Umbilical cord (tissue), 2 donors: ENCODE measurements around the gene THSD4. TPM values are rescaled to one million over a fixed set of nuclear protein-coding genes. Genes with fewer than 3 reads are reported as not detected.
"Not testable (repeated sequence)": the region's sequence is repeated elsewhere in the genome, so short reads cannot be mapped to it uniquely, and the experiment has no call there.

ENCODE experiments used
- DNase-seq: peaks from one replicate; pipeline ENCODE4 v3.0.0-alpha.2; 2015; ENCODE audit warnings: low spot score
- total RNA-seq: library from RNA; depleted of rRNA; stranded (reverse); fragments of >200 nt; gene quantifications from one replicate; pipeline ENCODE4 v1.2.3, GENCODE V29; 2014; ENCODE audit warnings: low replicate concordance; ENCODE audit not compliant: insufficient read depth

Gene THSD4
- total RNA-seq, 1 donor from 2014 or later, result 9.1 TPM

DNA sequence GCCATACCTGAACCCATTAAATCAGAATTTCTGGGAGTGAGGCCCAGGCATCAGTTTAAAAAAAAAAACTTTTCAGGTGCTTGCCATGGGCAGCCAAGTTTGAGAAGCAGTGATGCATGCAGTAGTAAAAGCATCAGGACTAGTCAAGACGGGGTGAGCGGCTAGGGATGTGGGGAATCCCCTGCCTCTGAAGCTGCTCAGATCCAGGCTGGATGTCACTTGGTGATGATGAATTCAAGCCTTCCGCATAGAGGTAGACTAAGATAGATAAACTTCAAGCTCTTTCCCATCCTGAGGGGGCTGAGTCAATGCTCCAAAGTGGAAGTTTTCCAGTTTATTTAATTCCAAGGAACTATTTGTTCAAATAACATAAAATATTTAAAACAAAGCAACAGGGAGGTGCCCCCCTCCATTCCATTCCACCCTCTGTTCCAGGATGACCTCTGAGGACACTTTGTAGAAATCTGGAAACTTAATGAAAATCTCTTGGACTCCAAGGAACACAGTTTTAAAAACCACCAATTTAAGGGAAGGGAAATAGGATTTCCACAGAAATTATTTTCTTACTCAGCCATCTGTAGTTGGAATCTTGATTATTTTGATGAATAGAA lies 594.6 kb downstream of the THSD4 start:
- no peak for DNase-seq

DNA sequence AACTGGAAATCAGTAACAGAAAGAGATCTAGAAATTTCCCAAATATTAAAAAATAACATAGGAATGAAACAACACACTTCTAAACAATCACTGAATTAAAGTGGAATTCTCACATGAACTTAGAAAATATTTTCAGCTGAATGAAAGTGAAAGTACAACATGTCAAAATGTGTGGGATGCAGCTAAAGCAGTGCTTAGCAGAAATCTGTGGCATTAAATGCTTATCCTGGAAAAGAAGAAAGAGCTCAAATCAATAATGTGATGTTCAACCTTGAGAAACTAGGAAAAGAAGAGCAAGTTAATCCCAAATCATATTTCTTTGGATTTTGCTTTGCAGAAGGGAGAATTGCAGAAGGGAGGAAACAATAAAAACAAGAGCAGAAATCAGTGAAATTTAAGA lies 596.9 kb downstream of the THSD4 start:
- peak; percentile 66 for DNase-seq

DNA sequence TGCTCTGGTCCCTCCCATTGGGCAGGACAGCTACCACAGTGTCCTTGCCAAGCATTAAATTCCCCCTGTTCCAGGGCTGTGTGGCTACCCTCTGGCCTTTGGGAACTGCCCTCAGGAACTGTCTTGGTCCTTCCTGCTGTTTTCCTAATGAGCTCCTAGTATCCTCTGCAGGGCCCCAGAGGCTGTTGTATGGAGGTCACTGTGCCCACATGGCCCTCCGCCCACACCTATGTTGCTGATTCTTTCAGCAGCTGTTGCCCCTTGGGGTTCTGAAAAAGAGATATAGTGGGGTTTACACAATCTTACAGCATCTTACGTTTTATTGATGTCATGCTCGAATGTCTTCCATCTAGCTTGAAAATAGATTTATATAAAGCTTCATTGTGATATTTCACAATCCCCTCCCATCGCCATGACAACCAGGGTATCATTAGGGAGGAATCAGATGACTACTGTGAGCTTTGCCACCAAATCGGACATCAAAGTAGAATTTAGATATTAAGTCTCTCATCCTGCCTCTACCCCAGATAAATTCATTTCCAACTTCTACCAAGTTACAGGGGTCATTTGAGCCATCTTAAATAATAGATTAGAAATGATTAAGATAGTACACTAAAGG lies 598.0 kb downstream of the THSD4 start:
- DNase-seq, result peak; percentile 58

DNA sequence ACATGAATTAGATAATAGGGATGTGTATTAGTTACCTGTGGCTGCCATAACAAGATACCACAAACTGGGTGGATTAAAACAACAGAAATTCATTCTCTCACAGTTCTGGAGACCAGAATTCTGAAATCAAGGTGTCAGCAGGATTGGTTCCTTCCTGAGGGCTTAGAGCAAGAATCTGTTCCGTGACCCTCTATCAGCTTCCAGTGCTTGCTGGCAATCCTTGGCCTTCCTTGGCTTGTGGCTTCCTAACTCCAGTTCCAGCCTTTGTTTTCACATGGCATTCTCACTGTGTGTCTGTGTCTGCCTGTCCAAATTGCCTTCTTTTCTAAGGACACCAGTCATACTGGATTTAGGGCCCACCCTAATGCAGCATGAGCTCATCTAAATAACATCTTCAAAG lies 600.6 kb downstream of the THSD4 start:
- DNase-seq, result no peak

DNA sequence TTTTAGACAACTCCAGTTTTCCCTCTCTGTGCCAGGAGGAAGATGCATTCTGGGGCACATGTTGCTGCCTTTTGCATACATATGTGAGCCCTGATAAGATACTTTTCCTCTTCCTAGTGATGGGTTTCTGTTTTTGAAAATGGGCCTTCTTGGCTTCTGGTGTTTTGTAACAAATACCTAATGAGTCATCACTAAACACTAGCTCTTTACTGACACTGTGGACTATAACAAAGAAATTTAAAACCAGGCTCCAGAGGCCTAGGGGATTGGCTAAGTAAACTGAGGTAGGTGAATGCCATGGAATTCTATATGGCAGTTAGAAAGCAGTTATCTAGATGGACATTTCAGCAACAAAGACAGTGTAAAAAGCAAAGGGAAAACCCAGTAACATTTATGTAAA lies 601.7 kb downstream of the THSD4 start:
- peak; percentile 17 for DNase-seq

DNA sequence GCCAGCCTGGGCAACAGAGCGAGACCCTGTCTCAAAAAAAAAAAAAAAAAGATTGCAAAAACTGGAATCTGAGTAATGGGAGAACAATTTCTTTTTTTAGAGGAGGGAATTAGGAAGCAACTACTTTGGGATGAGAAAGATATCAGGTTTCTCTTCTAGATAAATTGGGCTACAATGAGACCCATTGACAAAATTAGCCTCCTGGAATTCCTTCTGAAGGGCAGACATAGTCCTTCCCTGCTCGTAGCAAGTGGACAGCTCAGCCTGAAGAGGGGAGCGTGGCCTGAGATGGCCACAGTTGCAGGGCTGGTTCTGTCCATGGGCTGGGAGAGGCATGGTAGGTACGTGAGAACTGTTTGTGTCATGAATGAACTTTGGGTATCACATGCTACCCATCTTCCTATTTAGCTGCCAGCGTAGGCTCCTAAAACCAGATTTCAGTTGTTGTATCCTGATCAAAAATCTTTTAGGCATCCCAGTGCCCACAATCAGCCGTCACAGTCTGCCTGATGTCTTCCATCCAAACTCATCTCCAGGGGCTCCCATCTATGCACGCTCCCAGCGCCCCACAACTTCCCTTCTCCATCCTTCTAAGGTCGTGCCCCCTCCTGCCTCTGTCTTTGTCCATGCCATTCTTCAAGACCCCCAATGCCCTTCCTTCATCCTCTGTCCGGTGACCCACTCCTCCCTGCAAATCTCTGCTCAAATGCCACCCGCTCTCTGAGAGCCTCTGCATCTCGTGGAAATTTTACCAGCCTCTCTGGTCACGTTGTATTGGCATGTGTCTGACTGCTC lies 603.0 kb downstream of the THSD4 start:
- DNase-seq, result no peak

DNA sequence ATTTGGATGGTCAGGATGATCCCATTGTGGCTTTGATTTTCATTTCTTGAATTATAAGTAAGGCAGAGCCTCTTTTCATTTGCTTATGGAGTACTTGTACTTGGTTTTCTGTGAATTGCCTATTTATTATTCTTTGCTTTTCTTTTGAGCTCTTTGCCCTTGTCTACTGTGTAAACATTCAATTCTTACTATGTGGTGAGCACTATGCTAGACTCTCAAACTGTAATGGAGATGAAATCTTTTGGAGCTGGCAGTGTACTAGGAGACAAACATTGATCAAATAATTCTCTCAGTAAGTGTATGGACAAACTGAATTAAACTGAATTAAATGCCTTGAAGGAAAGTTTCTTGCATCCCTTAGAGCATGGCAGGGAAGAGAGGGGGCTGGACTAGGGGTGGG lies 608.1 kb downstream of the THSD4 start:
- no peak for DNase-seq

DNA sequence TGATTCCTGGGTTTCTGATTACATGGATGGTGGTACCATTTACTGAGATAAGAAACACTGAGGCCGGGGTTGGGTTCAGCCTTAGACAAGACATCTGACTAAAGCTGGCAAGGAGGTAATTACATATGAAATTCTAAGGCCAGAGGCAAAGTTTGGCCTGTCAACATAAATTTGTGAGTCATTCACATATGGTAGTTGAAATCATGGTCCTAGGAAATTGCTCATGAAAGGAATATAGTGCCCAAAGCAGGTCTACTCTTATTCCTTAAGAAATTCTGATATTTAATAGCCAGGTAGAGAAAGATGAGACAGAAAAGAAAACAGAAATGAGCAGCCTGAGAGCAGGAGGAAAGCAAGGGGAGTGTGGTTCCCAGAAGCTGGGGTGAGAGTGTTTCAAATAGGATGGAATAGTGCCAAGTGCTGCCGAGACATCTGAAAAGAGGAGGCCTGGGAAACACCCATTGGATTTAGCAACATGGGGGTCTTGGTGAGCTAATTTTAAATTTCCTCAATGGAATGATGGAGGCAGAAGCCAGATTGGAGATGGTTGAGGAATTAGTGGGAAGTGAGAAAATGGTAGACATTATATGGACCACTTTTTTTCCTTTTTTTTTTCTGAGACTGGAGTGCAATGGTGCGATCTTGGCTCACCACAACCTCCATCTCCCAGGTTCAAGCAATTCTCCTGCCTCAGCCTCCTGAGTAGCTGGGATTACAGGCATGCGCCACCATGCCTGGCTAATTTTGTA lies 610.1 kb downstream of the THSD4 start:
- DNase-seq, result not testable (repeated sequence)

DNA sequence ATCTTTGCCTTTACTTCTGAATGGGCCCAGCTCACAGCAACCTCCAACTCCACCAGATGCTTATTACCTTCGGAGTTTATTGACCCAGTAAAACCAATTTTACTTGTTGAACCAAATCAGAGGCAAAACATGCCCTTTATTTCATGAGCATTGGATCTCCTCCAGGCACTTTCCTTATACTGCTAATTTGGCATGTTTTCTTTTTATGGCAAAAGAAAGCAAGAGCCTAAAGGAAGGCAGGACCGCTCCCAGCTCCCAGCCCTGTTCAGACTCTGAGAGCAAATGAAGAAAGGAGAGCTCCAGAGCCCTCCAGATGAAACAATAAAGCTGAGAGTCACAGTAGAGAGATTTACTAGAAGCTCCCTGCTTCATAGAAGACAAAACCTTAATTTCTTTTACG lies 613.6 kb downstream of the THSD4 start:
- DNase-seq, result peak; percentile 73

DNA sequence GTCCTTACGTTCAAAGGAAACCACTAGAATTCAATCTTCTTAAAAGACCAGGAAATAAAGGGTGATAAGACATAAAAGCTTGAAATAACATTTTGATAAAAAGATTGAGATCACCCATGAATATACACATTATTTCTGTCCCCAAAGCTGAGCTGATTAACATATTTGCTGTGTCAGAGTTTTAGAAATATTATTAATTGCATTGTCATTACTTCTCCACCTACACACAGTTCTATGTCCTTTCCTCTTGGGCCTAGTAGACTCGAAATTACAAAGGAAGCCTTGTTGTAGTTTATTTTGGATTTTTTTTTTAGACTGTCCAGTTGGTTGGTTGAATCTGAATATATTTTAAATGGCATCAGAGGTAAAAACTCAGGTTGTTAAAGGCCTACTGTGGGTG lies 614.0 kb downstream of the THSD4 start:
- no peak for DNase-seq

DNA sequence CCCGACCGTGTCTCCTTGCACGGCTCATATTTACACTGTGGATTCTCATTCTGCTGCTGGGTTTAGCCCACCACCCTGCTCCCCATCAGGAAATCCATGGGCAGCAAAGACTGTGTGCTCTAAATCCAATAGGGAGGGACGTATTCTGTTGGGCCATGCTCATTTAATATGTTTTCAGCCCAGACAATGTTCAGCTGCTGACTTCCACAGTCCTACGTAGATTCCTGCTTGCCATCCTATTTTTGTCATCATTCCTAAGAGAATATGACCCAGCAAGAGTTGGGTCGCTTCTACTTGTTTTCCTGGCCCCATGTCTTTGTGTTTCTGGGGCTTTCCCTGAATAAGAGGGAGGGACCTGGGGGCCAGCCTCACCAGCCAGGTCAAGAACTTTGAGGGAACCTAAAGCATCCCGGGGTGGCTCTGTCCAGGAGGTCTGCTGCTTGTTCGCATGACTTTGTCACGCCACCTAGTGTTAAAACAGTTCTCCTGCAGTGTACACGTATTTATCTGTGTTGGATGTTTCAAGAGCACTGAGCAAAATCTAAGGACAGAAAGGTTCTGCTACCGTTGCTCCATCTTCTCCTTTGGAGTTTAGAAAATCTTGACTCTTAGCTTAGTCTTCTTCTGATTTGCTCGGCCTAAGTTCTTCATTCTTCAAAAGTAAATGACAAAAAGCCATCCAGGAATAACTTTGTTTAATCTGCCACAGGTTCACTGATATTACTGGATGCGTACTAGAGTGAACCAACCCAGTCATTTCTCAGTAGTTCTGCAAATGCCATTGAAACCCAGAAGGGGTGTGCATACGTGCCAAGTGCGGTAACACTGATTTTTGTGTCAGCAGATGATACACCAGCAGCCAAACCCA lies 615.2 kb downstream of the THSD4 start:
- DNase-seq, result peak; percentile 65

DNA sequence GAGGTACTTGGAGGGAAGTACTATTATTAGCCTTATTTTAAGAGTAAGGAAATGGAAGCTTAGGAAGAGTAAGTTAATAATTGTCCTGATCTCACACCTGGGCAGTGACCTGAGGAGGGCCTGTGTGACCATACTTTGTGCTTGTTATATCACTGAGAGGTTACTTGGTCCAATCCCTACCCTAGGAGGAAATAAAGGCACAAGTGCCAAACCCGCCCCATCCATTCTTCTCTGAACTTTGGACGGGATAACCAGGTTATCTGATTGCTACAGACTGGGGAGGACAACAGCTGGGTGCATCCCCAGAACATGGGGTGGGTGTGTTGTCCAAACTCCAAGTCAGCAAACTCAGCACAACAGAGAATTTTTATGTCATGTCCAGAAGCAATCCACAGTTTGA lies 617.4 kb downstream of the THSD4 start:
- DNase-seq, result no peak

DNA sequence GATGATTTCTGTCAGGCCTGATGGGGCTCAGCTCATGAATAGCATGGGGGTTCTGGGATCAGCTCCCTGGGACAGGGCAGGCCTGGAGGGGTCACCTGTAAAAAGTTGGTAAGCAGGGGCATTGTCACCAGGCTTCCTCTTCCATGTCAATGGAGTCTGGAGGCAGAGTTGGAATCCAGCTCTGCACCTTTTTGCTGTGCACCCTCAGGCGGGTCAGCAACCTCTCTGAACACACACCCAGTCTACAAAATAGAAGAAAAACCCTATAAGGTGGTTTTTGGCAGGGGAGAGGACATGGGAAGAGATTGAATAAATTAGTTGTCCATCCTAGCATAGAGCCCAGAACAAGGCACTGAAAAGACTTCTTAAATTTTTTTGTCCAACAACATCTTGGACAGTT lies 617.9 kb downstream of the THSD4 start:
- no peak for DNase-seq

DNA sequence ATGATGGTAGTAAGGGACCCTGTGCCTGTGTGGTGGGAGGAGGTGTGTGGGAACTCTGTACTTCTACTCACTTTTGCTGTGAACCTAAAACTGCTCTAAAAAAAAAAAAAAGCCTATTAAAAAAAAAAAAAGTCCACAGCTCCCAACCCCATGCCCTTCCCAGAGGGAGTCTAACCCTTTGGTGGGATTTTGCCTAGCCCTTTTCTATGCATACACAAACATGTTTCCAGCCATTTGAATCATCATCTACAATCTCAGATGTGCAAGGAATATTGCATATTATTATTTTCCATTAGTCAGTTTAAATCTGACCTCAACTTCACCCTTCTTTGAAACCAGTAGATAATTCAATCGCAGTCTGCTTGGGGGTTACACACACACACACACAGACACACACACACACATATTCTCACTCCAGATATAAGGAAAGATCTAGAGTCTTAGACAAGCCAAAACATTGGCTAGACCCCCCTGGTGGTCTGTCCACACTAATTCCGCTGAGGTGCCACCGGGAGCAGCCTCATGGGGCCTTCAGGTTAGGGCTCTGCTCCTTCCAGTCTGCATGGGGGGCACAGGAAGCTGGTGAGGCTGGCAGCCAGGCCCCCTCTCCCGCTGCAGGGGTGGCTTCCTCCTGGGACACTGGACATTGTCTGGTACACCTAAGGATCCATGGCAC lies 619.6 kb downstream of the THSD4 start:
- no peak for DNase-seq

DNA sequence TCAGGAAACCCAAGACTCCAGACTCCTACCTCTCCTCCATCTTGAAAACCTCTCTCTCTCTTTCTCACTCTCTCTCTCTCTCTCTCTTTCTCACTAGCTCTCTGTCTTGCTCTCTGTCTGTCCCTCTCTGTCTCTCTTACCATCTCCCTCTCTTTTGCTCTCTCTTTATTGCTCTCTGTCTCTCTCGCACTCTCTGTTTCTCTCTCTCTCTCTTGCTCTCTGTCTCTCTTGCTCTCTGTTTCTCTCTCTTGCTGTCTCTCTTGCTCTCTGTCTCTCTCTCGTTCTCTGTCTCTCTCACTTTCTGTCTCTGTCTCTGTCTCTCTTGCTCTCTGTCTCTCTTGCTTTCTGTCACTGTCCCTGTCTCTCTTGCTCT lies 620.1 kb downstream of the THSD4 start:
- DNase-seq, result no peak

DNA sequence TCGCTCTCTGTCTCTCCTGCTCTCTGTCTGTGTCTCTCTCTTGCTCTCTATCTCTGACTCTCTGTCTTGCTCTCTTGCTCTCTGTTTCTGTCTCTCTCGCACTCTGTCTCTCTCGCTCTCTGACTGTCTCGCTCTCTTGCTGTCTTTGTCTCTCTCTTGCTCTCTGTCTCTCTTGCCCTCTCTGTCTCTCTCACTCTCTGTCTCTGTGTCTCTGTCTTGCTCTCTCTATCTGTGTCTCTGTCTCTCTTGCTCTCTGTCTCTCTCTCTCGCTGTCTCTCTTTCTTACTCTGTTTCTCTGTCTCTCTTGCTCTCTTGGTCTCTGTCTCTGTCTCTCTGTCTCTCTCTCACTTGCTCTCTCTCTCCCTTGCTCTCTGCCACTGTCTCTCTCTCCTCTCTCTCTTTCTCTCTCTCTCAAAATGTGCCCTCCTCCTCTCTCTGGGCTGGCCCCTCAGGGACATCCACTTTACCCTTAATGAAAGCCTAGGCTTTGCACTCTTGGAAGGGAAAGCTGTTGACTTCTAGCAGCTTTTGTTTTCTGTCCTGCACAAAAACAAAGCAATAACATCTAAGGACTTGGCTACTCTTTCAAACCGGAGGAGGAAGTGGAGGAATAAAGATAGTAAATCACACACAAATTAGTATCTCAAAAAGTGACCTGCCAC lies 621.1 kb downstream of the THSD4 start:
- no peak for DNase-seq

DNA sequence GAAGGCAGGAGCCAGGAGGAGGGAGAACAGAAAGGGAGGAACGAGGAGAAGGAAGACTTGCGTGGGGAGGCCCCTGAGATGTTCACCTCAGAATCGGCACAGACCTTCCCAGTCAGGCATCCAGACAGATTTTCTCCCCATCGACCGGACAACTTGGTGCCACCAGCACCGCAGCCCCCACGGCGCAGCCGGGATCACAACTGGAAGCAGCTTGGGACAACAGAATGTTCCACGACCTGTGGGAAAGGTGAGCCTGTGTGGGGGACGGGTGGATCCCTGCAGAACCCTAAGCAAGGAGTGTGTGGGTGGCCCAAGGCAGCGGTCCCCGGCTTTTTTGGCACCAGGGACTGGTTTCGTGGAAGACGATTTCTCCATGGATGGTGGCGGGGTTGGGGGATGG lies 622.5 kb downstream of the THSD4 start:
- no peak for DNase-seq

DNA sequence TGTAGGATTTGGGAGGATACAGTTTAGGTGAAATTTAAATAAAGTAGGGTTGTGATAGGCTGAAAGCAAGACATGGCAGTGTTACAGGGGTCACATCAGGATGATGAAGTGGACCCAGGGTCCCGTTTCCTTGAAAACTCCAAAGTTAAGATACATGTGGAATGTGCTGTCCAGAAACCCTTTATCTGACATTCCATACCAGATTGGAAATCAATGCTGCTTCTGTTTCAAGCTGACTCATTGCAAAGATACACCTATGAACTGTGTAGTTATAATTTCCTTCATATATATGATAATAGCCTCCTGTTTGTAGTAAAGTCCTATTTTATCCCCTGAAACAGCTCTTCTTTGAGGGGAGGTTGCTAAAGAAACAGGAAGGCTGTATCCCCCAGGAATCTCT lies 624.1 kb downstream of the THSD4 start:
- DNase-seq, result no peak

DNA sequence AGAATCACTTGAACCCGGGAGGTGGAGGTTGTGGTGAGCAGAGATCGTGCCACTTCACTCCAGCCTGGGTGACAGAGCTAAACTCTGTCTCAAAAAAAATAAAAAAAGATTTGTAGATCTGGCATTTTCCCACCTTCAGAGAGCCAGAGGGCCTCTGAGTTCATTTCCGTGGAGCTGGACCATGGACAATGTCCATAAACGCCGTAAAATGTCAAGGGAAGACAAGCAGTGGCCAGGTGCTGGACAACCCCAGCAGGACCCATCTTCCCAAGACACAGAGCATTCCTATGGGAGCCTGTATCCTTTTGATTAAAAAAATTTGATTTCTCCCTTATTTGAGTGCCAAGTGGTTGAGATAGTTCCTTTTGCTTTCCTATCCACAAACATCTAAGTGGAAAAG lies 627.7 kb downstream of the THSD4 start:
- DNase-seq, result no peak

DNA sequence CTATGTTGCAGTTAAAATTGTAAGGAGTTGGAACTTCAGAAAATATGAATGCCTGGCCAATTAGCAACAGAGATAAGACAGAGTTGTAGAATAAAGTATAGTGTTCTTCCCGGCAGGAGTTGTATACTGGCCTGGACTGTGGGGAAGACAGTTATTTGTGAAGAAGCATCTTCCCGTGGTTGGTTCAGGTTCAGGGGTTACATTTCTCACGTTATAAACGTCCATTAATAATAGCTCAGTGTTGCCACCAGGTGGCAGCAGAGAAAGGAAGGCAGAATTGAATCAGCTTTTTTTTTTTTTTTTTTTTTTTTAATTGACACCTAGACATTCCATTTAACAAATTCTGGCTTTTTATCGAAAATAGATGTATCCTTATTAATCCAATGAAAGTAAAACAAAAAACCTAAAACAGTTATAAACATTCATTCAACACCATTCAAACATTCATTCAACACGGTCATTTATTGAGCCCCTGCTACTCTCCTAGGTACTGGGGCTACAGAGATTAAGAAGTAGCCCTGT lies 628.7 kb downstream of the THSD4 start:
- peak; percentile 51 for DNase-seq
